COR-L47 (cell line): ENCODE measurements around the gene ALDH16A1.

Source experiments
- DNase-seq: peaks from one replicate; lab custom pipeline; 2025; lab: John Stamatoyannopoulos, UW

ALDH16A1 gene

GRCh38 chr19:49515767-49516166 lies 62.7 kb downstream of the ALDH16A1 start:
- DNase-seq: no peak

GRCh38 chr19:49518033-49518432 lies 65.0 kb downstream of the ALDH16A1 start:
- no peak for DNase-seq
